Measurements from ENCODE around the gene NEGR1. TPM values are rescaled to one million over a fixed set of nuclear protein-coding genes. Genes with fewer than 3 reads are reported as not detected.

NEGR1 gene
- total and polyA plus RNA-seq, 4 donors, result 0.86 to 7.3 (median 2.5) TPM

DNA sequence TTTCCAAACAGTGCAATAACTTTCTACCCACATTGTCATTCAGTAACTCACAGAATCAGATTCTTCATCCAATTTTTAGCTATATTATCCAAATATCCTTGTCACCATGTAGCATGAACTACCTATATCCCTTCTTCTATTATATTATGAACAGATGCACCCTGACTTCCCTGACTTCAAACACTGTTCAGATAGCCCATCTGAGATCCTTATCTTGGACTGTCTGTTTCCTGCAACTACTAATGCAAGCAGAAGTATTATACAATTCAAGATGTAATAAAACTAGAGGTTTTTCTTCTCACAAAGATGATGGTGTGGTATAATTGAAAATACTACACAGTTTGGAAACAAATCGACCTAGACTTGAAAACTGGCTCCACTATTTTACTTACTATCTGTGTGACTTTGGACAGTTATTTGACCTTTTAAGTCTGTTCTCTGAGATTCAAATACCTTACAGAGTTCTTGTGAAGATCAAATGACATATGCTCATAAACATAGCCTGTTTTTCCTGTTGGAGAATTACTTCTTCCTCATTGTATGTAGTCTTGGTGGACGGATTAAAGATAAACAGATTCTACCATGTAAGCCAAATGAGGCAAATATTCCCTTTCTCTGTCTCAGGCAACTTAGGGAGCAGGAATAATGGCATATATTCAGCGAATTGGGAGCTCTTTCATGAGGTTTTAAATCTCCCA lies 793.6 kb downstream of the NEGR1 start:
- 51 to 55% methylated on average over 3 of the region's 3 CpGs for WGBS, 2 donors
- H3K27me3 ChIP-seq (ENCODE audit: control insufficient read depth in 3 of 3, insufficient read depth in 3 of 3, low read length in 2 of 3), result no peaks in the 10 kb centered on the region

DNA sequence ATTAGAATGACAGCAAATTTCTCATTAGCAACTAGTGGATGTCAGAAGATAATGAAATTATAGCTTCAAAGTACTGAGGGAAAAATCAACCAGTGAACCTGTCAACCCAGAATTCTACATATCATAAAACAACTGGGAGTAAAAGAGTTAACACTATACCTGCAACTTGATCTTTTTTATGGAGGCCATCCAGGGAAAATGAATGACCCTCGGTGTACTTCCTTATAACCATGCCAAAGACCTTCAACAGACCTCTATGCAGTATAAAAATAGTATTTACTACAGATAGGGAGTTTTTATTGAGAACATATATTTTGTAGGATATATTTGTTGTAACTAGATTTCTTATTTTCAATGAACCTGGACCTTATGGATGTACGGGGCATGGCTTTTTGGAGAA lies 809.0 kb downstream of the NEGR1 start:
- no peak for ATAC-seq (ENCODE audit: insufficient read depth, low FRiP score)
- Histone ChIP-seq H3K9me3 (ENCODE audit: control insufficient read depth in 4 of 4, insufficient read depth in 3 of 4, low read length in 3 of 4) (peaks cover 0 to 3% (median 2%) of the 10 kb centered on the region in 4 donors), H3K36me3 (ENCODE audit: control insufficient read depth in 4 of 4, insufficient read depth in 4 of 4, low read length in 4 of 4) (no peaks in the 10 kb centered on the region), H3K9ac (ENCODE audit: insufficient read depth in 1 of 2, low read length in 2 of 2) (no peak overlapping the region), H3K27ac (ENCODE audit: low read depth in 1 of 2, low read length in 1 of 2) (no peak overlapping the region), H3K27me3 (ENCODE audit: control insufficient read depth in 3 of 3, insufficient read depth in 3 of 3, low read length in 2 of 3) (no peaks in the 10 kb centered on the region), H3K4me3 (no peak overlapping the region), H3K4me1 (ENCODE audit: control insufficient read depth in 5 of 5, insufficient read depth in 5 of 5, low read length in 5 of 5) (no peaks in the 10 kb centered on the region)
- TF ChIP-seq, protein P1, sequence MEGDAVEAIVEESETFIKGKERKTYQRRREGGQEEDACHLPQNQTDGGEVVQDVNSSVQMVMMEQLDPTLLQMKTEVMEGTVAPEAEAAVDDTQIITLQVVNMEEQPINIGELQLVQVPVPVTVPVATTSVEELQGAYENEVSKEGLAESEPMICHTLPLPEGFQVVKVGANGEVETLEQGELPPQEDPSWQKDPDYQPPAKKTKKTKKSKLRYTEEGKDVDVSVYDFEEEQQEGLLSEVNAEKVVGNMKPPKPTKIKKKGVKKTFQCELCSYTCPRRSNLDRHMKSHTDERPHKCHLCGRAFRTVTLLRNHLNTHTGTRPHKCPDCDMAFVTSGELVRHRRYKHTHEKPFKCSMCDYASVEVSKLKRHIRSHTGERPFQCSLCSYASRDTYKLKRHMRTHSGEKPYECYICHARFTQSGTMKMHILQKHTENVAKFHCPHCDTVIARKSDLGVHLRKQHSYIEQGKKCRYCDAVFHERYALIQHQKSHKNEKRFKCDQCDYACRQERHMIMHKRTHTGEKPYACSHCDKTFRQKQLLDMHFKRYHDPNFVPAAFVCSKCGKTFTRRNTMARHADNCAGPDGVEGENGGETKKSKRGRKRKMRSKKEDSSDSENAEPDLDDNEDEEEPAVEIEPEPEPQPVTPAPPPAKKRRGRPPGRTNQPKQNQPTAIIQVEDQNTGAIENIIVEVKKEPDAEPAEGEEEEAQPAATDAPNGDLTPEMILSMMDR (IDR thresholded peaks at IDR 0.05; ENCODE audit: control extremely low read depth, extremely low read depth), result no peak
- WGBS, 2 donors, result 61 to 71% methylated on average over 2 of the region's 2 CpGs
- DNase-seq, result no peak

More for the DNA sequence above, 793.6 kb downstream of the NEGR1 start:
- Histone ChIP-seq H3K27ac (ENCODE audit: low read depth in 1 of 2, low read length in 1 of 2) (no peak overlapping the region), H3K4me3 (no peak overlapping the region), H3K4me1 (ENCODE audit: control insufficient read depth in 5 of 5, insufficient read depth in 5 of 5, low read length in 5 of 5) (no peaks in the 10 kb centered on the region), H3K9ac (ENCODE audit: insufficient read depth in 1 of 2, low read length in 2 of 2) (no peak overlapping the region), H3K36me3 (ENCODE audit: control insufficient read depth in 4 of 4, insufficient read depth in 4 of 4, low read length in 4 of 4) (no peaks in the 10 kb centered on the region), H3K9me3 (ENCODE audit: control insufficient read depth in 4 of 4, insufficient read depth in 3 of 4, low read length in 3 of 4) (no peaks in the 10 kb centered on the region)
- ATAC-seq (ENCODE audit: insufficient read depth, low FRiP score), result no peak
- DNase-seq, result no peak
- TF ChIP-seq, protein P1 (IDR thresholded peaks at IDR 0.05; ENCODE audit: control extremely low read depth, extremely low read depth), result no peak

DNA sequence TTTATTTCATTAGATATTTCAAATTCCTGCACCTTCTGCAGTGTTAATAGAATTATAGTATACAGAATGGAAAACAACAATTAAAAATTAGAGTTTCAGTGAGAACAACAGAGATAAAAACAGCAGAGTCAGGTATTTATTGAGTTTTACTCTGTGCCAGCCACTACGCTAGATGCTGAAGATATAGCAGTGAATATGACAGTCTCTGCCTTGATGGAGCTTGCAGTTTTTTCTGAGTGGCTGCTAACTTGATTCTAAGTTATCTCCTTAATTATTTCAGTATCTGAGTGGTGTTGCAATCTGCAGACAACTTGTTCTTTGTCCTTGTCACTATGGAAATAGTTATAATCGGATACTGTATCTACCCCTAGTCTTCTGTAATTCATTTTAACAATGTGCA lies 817.2 kb downstream of the NEGR1 start:
- Histone ChIP-seq H3K27me3 (ENCODE audit: control insufficient read depth in 3 of 3, insufficient read depth in 3 of 3, low read length in 2 of 3) (no peaks in the 10 kb centered on the region), H3K9me3 (ENCODE audit: control insufficient read depth in 4 of 4, insufficient read depth in 3 of 4, low read length in 3 of 4) (no peaks in the 10 kb centered on the region), H3K36me3 (ENCODE audit: control insufficient read depth in 4 of 4, insufficient read depth in 4 of 4, low read length in 4 of 4) (no peaks in the 10 kb centered on the region), H3K27ac (ENCODE audit: low read depth in 1 of 2, low read length in 1 of 2) (no peak overlapping the region), H3K9ac (ENCODE audit: insufficient read depth in 1 of 2, low read length in 2 of 2) (no peak overlapping the region), H3K4me3 (no peak overlapping the region), H3K4me1 (ENCODE audit: control insufficient read depth in 5 of 5, insufficient read depth in 5 of 5, low read length in 5 of 5) (peaks cover 0 to 1% (median 0%) of the 10 kb centered on the region in 5 donors)
- TF ChIP-seq, protein P1 (IDR thresholded peaks at IDR 0.05; ENCODE audit: control extremely low read depth, extremely low read depth), result no peak
- WGBS, 2 donors, result 83 to 90% methylated on average over 2 of the region's 2 CpGs
- ATAC-seq (ENCODE audit: insufficient read depth, low FRiP score), result no peak
- DNase-seq, result no peak

DNA sequence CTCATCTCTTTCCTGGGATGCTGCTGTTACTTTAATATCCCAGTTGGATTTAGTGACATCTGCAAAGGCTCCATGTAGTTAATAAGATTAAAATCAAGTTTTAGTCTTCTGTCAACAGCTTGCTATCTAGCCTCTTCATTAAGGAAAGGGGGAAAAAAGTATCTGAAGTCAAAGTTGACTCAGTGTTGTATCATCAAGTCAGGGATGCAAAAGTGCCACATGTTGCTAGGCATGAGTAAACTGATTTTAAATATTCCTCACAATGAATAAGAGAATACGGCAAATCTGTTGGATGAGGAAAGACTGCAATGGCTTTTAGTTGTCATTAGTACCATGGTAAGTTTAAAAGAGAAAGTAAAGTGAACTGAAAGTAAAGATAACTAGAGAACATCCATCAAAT lies 818.3 kb downstream of the NEGR1 start:
- TF ChIP-seq, protein P1 (IDR thresholded peaks at IDR 0.05; ENCODE audit: control extremely low read depth, extremely low read depth), result no peak
- no peak overlapping the region for H3K9ac ChIP-seq (ENCODE audit: insufficient read depth in 1 of 2, low read length in 2 of 2)
- H3K27me3 ChIP-seq (ENCODE audit: control insufficient read depth in 3 of 3, insufficient read depth in 3 of 3, low read length in 2 of 3), result no peaks in the 10 kb centered on the region
- ATAC-seq (ENCODE audit: insufficient read depth, low FRiP score) (no peak), DNase-seq (no peak)
- no peaks in the 10 kb centered on the region for H3K9me3 ChIP-seq (ENCODE audit: control insufficient read depth in 4 of 4, insufficient read depth in 3 of 4, low read length in 3 of 4)
- H3K4me1 ChIP-seq (ENCODE audit: control insufficient read depth in 5 of 5, insufficient read depth in 5 of 5, low read length in 5 of 5), result peaks cover 0 to 1% (median 0%) of the 10 kb centered on the region in 5 donors
- no peaks in the 10 kb centered on the region for H3K36me3 ChIP-seq (ENCODE audit: control insufficient read depth in 4 of 4, insufficient read depth in 4 of 4, low read length in 4 of 4)
- no peak overlapping the region for H3K27ac ChIP-seq (ENCODE audit: low read depth in 1 of 2, low read length in 1 of 2)
- no peak overlapping the region for H3K4me3 ChIP-seq
- 72 to 92% methylated on average over 1 of the region's 1 CpG for WGBS, 2 donors

Data from lung (tissue), 12 donors.